Keratinocyte (primary cell): ENCODE data around the gene BOD1. TPM values are rescaled to one million over a fixed set of nuclear protein-coding genes. Genes with fewer than 3 reads are reported as not detected.

Experiments
- DNase-seq: peaks from one replicate; pipeline ENCODE4 v3.0.0-alpha.2; 2011; ENCODE audit warnings: low read depth, missing footprints, low spot score
- FAIRE-seq: peaks from 2 replicates; lab custom pipeline; 2011; peaks lifted over from hg19 to GRCh38; lab: Jason Lieb, UNC
- H2AFZ ChIP-seq: 2 replicates; pipeline ENCODE4 v1.6.0; 2012; ENCODE audit warnings: low read length, control low read depth, inconsistent platforms; ENCODE audit not compliant: control insufficient read depth
- H3K27ac ChIP-seq: 2 replicates; pipeline ENCODE4 v1.5.1; 2011; ENCODE audit warnings: low read length; ENCODE audit not compliant: control insufficient read depth, insufficient read depth
- H3K27me3 ChIP-seq: 3 replicates; pipeline ENCODE4 v1.6.0; 2011; ENCODE audit warnings: low read length; ENCODE audit not compliant: control insufficient read depth, insufficient read depth; ENCODE audit errors: extremely low read depth
- H3K36me3 ChIP-seq, 2 experiments: 2 replicates in 1 of 2; 3 replicates in 1 of 2; pipeline ENCODE4 v1.5.1; 2011; ENCODE audit warnings: low read length in 2 of 2, mild to moderate bottlenecking in 1 of 2; ENCODE audit not compliant: control insufficient read depth in 2 of 2, insufficient read depth in 2 of 2; ENCODE audit errors: extremely low read depth in 1 of 2
- H3K4me1 ChIP-seq: 3 replicates; pipeline ENCODE4 v1.5.1; 2011; ENCODE audit warnings: low read length; ENCODE audit not compliant: control insufficient read depth, insufficient read depth; ENCODE audit errors: extremely low read depth
- H3K4me2 ChIP-seq: 3 replicates; pipeline ENCODE4 v1.6.0; 2011; ENCODE audit warnings: low read depth, low read length; ENCODE audit not compliant: control insufficient read depth, insufficient read depth; ENCODE audit errors: extremely low read depth
- H3K4me3 ChIP-seq, 3 experiments: fragments of 200-600 bp in 1 of 3; sonication (generic) in 1 of 3; 2 replicates in 2 of 3; 3 replicates in 1 of 3; pipeline ENCODE4 v1.5.1; 2011 to 2016; ENCODE audit warnings: low read length in 3 of 3, mild to moderate bottlenecking in 3 of 3, control low read depth in 2 of 3, inconsistent platforms in 1 of 3, low read depth in 1 of 3, mixed read lengths in 1 of 3, mixed run types in 1 of 3, moderate library complexity in 1 of 3; ENCODE audit not compliant: control insufficient read depth in 2 of 3, insufficient read depth in 2 of 3; ENCODE audit errors: extremely low read depth in 1 of 3
- H3K79me2 ChIP-seq: 2 replicates; pipeline ENCODE4 v1.6.0; 2012; ENCODE audit warnings: low read length; ENCODE audit not compliant: control insufficient read depth, insufficient read depth
- H3K9ac ChIP-seq: 3 replicates; pipeline ENCODE4 v1.6.0; 2011; ENCODE audit warnings: low read length; ENCODE audit not compliant: control insufficient read depth, insufficient read depth; ENCODE audit errors: extremely low read depth
- H3K9me1 ChIP-seq: 3 replicates; pipeline ENCODE4 v1.6.0; 2011; ENCODE audit warnings: low read length; ENCODE audit not compliant: control insufficient read depth, insufficient read depth; ENCODE audit errors: extremely low read depth
- H3K9me3 ChIP-seq: 2 replicates; pipeline ENCODE4 v1.5.1; 2012; ENCODE audit warnings: low read depth, low read length; ENCODE audit not compliant: control insufficient read depth
- H4K20me1 ChIP-seq: 3 replicates; pipeline ENCODE4 v1.6.0; 2011; ENCODE audit warnings: low read length; ENCODE audit not compliant: control insufficient read depth, insufficient read depth; ENCODE audit errors: extremely low read depth
- EZH2 ChIP-seq: IDR thresholded peaks from one replicate; pipeline ENCODE4 v1.6.1; 2012; ENCODE audit warnings: inconsistent platforms, mild to moderate bottlenecking, low read length, moderate library complexity
- dilution Hi-C: fragments of 300-500 bp; cut with MboI; formaldehyde crosslinking; loops from one replicate; pipeline ENCODE4 v1.7.0; 2020; ENCODE audit warnings: low sequenced_read_pairs; ENCODE audit not compliant: extremely low pct_ligation_motif_present
- polyA plus RNA-seq, 5 experiments: library from polyadenylated mRNA; depleted of rRNA in 3 of 5; stranded (reverse) in 3 of 5; stranded (forward) in 1 of 5; unstranded in 1 of 5; fragments of >200 nt; gene quantifications; 1 replicate in 1 of 5; 2 replicates in 3 of 5; 3 replicates in 1 of 5; pipeline versions ENCODE4 v1.2.1 to v1.2.3, GENCODE V29; 2011 to 2012; ENCODE audit warnings: missing spikeins in 2 of 5, low read depth in 1 of 5, low replicate concordance in 1 of 5
- TF ChIP-seq, protein P1 (sequence below), 3 experiments: IDR thresholded peaks in 1 of 3; conservative IDR thresholded peaks in 1 of 3; optimal IDR thresholded peaks in 1 of 3; 2 replicates in 2 of 3; 3 replicates in 1 of 3; pipeline versions ENCODE3 to v1.5.1; 2011; ENCODE audit warnings: low read length in 3 of 3, mild to moderate bottlenecking in 3 of 3, moderate library complexity in 2 of 3, control low read depth in 1 of 3, inconsistent platforms in 1 of 3; ENCODE audit not compliant: insufficient read depth in 2 of 3; ENCODE audit errors: extremely low read depth in 1 of 3

The BOD1 gene
- polyA plus RNA-seq, 1 donor (not counting 4 experiments of a cell fraction or from before 2014, with no cell fraction given) = 46.8 TPM

DNA sequence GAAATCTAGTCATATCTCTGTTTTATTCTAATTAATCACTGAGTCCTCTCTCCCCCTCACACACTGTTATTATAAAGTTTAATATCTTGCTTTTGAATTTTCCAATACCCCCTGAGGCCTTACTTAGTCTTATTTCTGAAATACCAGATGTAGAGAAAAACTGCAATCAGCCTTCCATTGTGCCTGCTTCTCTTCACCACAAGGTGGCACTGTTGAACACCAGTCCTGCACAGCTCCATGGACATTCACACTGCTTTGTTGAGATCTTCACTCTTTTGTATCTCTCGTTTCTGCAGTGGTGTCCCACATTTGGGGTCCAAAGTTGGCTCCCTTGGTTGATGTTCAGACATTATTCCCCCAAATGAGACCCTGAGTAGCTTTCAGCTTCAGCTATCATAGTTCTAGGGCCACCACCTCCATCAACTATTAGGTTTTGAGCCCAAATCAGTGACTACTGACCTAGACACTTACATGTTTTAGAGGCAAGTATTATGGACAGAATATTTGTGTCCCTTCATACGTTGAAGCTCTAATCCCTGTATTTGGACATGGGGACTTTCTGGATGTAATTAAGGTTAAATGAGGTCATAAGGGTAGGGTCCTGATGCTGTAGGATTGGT is 24.3 kb downstream of the BOD1 start:
- Histone ChIP-seq H3K9ac (no peak overlapping the region), H3K36me3 (no peaks in the 10 kb centered on the region), H3K9me1 (no peaks in the 10 kb centered on the region), H3K79me2 (no peaks in the 10 kb centered on the region), H3K4me1 (no peaks in the 10 kb centered on the region), H3K4me3 (no peak overlapping the region), H3K27me3 (no peaks in the 10 kb centered on the region), H2AFZ (no peak overlapping the region), H3K27ac (no peak overlapping the region), H3K9me3 (peaks cover 6% of the 10 kb centered on the region), H4K20me1 (no peaks in the 10 kb centered on the region), H3K4me2 (no peak overlapping the region)
- no peak for TF ChIP-seq EZH2
- TF ChIP-seq, protein P1, sequence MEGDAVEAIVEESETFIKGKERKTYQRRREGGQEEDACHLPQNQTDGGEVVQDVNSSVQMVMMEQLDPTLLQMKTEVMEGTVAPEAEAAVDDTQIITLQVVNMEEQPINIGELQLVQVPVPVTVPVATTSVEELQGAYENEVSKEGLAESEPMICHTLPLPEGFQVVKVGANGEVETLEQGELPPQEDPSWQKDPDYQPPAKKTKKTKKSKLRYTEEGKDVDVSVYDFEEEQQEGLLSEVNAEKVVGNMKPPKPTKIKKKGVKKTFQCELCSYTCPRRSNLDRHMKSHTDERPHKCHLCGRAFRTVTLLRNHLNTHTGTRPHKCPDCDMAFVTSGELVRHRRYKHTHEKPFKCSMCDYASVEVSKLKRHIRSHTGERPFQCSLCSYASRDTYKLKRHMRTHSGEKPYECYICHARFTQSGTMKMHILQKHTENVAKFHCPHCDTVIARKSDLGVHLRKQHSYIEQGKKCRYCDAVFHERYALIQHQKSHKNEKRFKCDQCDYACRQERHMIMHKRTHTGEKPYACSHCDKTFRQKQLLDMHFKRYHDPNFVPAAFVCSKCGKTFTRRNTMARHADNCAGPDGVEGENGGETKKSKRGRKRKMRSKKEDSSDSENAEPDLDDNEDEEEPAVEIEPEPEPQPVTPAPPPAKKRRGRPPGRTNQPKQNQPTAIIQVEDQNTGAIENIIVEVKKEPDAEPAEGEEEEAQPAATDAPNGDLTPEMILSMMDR (optimal IDR thresholded peaks at IDR 0.05 in 1 of 3, IDR thresholded peaks at IDR 0.05 in 1 of 3, conservative IDR thresholded peaks at IDR 0.05 in 1 of 3; ENCODE audit: extremely low read depth in 1 of 3, insufficient read depth in 2 of 3, low read length in 3 of 3) = peak; percentile 53 to 63 (median 61)
- no peak for DNase-seq
- no peak for FAIRE-seq
- dilution Hi-C loops = no loop called here

GRCh38 chr5:173591056-173591514 is 25.4 kb downstream of the BOD1 start:
- Histone ChIP-seq H3K9ac (no peak overlapping the region), H3K27me3 (no peaks in the 10 kb centered on the region), H3K4me1 (no peaks in the 10 kb centered on the region), H3K36me3 (no peaks in the 10 kb centered on the region), H2AFZ (no peak overlapping the region), H3K9me3 (peaks cover 6% of the 10 kb centered on the region), H4K20me1 (no peaks in the 10 kb centered on the region), H3K79me2 (no peaks in the 10 kb centered on the region), H3K4me2 (no peak overlapping the region), H3K27ac (no peak overlapping the region), H3K9me1 (no peaks in the 10 kb centered on the region), H3K4me3 (no peak overlapping the region)
- FAIRE-seq = no peak
- dilution Hi-C loops = no loop called here
- no peak for DNase-seq
- no peak for TF ChIP-seq EZH2
- TF ChIP-seq, protein P1 (optimal IDR thresholded peaks at IDR 0.05 in 1 of 3, IDR thresholded peaks at IDR 0.05 in 1 of 3, conservative IDR thresholded peaks at IDR 0.05 in 1 of 3; ENCODE audit: extremely low read depth in 1 of 3, insufficient read depth in 2 of 3, low read length in 3 of 3) = no peak
